ENCODE data around the gene ATF2. TPM values are rescaled to one million over a fixed set of nuclear protein-coding genes. Genes with fewer than 3 reads are reported as not detected.

ATF2 gene
- total and polyA plus RNA-seq, 2 of the 4 experiments (the other 2 are of a cell fraction): 23.2 to 60.0 TPM

DNA sequence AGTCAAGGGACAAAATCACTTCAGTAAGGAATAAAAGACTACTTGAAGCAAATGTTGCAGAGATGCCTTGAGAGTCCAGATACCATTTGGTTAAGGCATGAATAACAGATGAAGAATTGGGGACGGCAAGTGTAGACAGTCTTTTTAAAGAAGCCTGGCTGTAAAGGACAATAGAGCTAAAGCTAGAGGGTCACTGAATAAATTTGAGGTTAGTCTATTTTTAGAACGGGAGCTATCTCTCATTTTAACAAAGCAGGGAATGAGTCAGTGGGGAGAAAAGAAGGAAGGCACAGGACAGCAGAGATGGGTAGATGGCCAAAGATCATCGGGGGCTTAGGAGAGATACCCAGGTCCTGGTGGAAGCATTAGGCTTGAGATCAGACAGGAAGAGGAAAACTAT is 132.2 kb downstream of the ATF2 start:
- Histone ChIP-seq H3K14ac (replicated peaks; ENCODE audit: low read depth, low read length) (no peak overlapping the region), H3K36me3 (ENCODE audit: control insufficient read depth, insufficient read depth, low read length) (no peaks in the 10 kb centered on the region), H4K20me1 (ENCODE audit: insufficient read depth, low read length) (no peaks in the 10 kb centered on the region), H3K79me1 (ENCODE audit: low read depth in 1 of 2, low read length in 2 of 2) (no peaks in the 10 kb centered on the region), H4K8ac (ENCODE audit: low read depth in 2 of 2, low read length in 2 of 2) (no peak overlapping the region), H2AK5ac (ENCODE audit: low read depth, low read length) (no peak overlapping the region), H2BK20ac (ENCODE audit: low read depth, low read length) (no peak overlapping the region), H3K27me3 (ENCODE audit: control insufficient read depth, insufficient read depth, low read length) (no peaks in the 10 kb centered on the region), H3K4ac (ENCODE audit: low read depth, low read length) (no peak overlapping the region), H3K4me3 (ENCODE audit: insufficient read depth, low read depth, low read length) (no peak overlapping the region), H2BK15ac (ENCODE audit: low read depth, low read length) (no peak overlapping the region), H3K27ac (ENCODE audit: insufficient read depth, low read length) (no peak overlapping the region), H3K56ac (ENCODE audit: extremely low read depth, insufficient read depth, low read length) (no peak overlapping the region), H4K5ac (ENCODE audit: low read depth, low read length) (no peak overlapping the region), H3K9ac (ENCODE audit: low read depth, low read length) (no peak overlapping the region), H2BK120ac (ENCODE audit: low read depth, low read length) (no peak overlapping the region), H3K9me3 (ENCODE audit: control insufficient read depth, insufficient read depth, low read length) (no peaks in the 10 kb centered on the region), H2BK5ac (ENCODE audit: low read depth, low read length, poor library complexity, severe bottlenecking) (no peak overlapping the region), H3K4me1 (ENCODE audit: control insufficient read depth, insufficient read depth, low read length) (no peaks in the 10 kb centered on the region), H2AFZ (replicated peaks; ENCODE audit: low read length, poor library complexity) (no peak overlapping the region), H2AK9ac (replicated peaks; ENCODE audit: low read depth, low read length, poor library complexity) (no peak overlapping the region), H3K4me2 (ENCODE audit: low read depth, low read length) (no peak overlapping the region), H4K91ac (ENCODE audit: insufficient read depth, low read depth, low read length) (no peak overlapping the region), H3K18ac (ENCODE audit: low read depth, low read length) (no peak overlapping the region), H3K23ac (ENCODE audit: low read depth, low read length) (no peak overlapping the region), H3K9me1 (ENCODE audit: insufficient read depth, low read length) (no peaks in the 10 kb centered on the region)
- TF ChIP-seq FOS (IDR thresholded peaks at IDR 0.05; ENCODE audit: low read depth, low read length): no peak
- TF ChIP-seq MAZ (IDR thresholded peaks at IDR 0.05; ENCODE audit: borderline replicate concordance, low read depth, low read length): no peak
- TF ChIP-seq BHLHE40 (IDR thresholded peaks at IDR 0.05; ENCODE audit: low read depth, low read length): no peak
- TF ChIP-seq, protein P1, sequence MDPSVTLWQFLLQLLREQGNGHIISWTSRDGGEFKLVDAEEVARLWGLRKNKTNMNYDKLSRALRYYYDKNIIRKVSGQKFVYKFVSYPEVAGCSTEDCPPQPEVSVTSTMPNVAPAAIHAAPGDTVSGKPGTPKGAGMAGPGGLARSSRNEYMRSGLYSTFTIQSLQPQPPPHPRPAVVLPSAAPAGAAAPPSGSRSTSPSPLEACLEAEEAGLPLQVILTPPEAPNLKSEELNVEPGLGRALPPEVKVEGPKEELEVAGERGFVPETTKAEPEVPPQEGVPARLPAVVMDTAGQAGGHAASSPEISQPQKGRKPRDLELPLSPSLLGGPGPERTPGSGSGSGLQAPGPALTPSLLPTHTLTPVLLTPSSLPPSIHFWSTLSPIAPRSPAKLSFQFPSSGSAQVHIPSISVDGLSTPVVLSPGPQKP (IDR thresholded peaks at IDR 0.05; ENCODE audit: borderline replicate concordance, low read depth, low read length): no peak
- TF ChIP-seq, protein P2, sequence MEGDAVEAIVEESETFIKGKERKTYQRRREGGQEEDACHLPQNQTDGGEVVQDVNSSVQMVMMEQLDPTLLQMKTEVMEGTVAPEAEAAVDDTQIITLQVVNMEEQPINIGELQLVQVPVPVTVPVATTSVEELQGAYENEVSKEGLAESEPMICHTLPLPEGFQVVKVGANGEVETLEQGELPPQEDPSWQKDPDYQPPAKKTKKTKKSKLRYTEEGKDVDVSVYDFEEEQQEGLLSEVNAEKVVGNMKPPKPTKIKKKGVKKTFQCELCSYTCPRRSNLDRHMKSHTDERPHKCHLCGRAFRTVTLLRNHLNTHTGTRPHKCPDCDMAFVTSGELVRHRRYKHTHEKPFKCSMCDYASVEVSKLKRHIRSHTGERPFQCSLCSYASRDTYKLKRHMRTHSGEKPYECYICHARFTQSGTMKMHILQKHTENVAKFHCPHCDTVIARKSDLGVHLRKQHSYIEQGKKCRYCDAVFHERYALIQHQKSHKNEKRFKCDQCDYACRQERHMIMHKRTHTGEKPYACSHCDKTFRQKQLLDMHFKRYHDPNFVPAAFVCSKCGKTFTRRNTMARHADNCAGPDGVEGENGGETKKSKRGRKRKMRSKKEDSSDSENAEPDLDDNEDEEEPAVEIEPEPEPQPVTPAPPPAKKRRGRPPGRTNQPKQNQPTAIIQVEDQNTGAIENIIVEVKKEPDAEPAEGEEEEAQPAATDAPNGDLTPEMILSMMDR (conservative IDR thresholded peaks at IDR 0.05; ENCODE audit: low read depth, low read length): no peak
- TF ChIP-seq NFE2L2 (IDR thresholded peaks at IDR 0.05; ENCODE audit: low read depth, low read length): no peak
- no peak for TF ChIP-seq SMC3 (IDR thresholded peaks at IDR 0.05; ENCODE audit: low read depth, low read length)
- TF ChIP-seq RFX5 (IDR thresholded peaks at IDR 0.05; ENCODE audit: low read depth, low read length): no peak
- no peak for TF ChIP-seq RAD21 (IDR thresholded peaks at IDR 0.05; ENCODE audit: low read length)
- no peak for TF ChIP-seq RCOR1 (IDR thresholded peaks at IDR 0.05; ENCODE audit: insufficient replicate concordance, low read length)
- TF ChIP-seq, protein P3, sequence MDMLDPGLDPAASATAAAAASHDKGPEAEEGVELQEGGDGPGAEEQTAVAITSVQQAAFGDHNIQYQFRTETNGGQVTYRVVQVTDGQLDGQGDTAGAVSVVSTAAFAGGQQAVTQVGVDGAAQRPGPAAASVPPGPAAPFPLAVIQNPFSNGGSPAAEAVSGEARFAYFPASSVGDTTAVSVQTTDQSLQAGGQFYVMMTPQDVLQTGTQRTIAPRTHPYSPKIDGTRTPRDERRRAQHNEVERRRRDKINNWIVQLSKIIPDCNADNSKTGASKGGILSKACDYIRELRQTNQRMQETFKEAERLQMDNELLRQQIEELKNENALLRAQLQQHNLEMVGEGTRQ (IDR thresholded peaks at IDR 0.05; ENCODE audit: low read depth, low read length): no peak
- dilution Hi-C loops (cut with HindIII; ENCODE audit: low sequenced_read_pairs, unreplicated experiment): no loop called here
- ATAC-seq (ENCODE audit: low read depth) (no peak), DNase-seq (no peak)
- WGBS, 2 experiments (ENCODE audit: extremely low coverage in 2 of 2, insufficient read length in 1 of 2): no CpG with 5 or more reads among the region's 3 CpGs
- BruUV-seq (replicated peaks): no TSS peak
- in situ Hi-C loops (cut with MboI; ENCODE audit: low sequenced_read_pairs): loop anchor here (25.0 kb wide), 2 partner anchors 226 to 1051 kb away; partner anchors contain the start of genes EVX2, HOXD12 and HOXD13
- ChIA-PET CTCF (no interaction called here), POLR2A (ENCODE audit: unreplicated experiment) (no interaction called here)
- intact Hi-C loops (cut with micrococcal nuclease): no loop called here

Data from IMR-90 (cell line).